Vagina (tissue), 2 donors: ENCODE measurements around the gene PRUNE1.

Experiments
- POLR2A ChIP-seq, 2 donors: fragments of 450-650 bp; IDR thresholded peaks; one replicate each; pipeline ENCODE4 v1.6.1; 2017; ENCODE audit warnings: antibody characterized with exemption in 2 of 2, mild to moderate bottlenecking in 2 of 2, moderate library complexity in 2 of 2
- POLR2AphosphoS5 ChIP-seq, 2 donors: sonication (generic); formaldehyde crosslinking; IDR thresholded peaks; one replicate each; pipeline ENCODE4 v1.9.0; 2017; ENCODE audit warnings: antibody characterized with exemption in 2 of 2, mild to moderate bottlenecking in 2 of 2, low read depth in 1 of 2; ENCODE audit not compliant: insufficient read depth in 1 of 2
- TF ChIP-seq, protein P1 (sequence below), 3 experiments: fragments of 450-650 bp in 2 of 3; fragments of 200-600 bp in 1 of 3; sonication (generic) in 1 of 3; IDR thresholded peaks; one replicate each; pipeline ENCODE4 v1.5.1; 2017 to 2019; ENCODE audit warnings: antibody characterized with exemption in 3 of 3, mild to moderate bottlenecking in 2 of 3, moderate library complexity in 2 of 3

DNA sequence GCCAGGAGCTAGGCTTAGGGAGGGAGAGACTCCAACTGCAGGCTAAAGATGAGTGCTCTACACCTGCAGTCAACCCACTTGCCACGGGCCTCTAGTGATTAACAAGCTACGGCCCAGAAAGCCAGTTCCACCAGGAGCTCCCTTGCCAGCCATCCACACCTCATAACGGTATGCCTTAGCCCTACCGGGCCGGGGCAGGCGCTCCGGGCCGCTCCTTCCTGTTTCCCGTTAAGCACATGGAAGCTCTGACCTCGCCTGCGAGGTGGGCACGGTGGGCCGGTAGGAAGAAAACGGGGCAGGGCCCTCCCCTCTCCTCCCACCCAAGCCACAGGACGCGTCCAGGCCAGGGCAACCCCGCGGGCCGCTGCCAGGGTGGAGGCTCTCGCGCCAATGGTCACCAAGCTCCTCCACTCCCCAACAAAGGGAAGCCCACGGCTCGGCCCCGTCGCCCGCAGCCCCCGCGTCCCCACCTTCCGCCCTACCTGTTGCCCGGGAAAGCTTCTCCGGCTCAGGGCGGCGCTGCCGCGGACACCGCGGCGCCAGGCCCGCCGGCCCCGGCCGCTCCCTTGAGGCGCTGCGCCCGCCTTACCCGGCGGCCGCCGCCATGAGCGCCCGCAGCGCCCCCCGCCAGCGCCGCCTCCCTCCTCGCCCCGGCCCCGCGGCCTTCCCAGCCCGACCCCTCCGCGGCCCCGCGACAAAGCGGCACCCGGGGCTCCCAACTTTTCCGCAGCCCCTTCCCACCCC, 34.2 kb upstream of the PRUNE1 start:
- TF ChIP-seq POLR2AphosphoS5 (IDR thresholded peaks at IDR 0.05; ENCODE audit: insufficient read depth in 1 of 2, low read depth in 1 of 2) (peak in 1 of 2 donors; percentile 53), POLR2A (IDR thresholded peaks at IDR 0.05) (no peak)
- TF ChIP-seq, protein P1, sequence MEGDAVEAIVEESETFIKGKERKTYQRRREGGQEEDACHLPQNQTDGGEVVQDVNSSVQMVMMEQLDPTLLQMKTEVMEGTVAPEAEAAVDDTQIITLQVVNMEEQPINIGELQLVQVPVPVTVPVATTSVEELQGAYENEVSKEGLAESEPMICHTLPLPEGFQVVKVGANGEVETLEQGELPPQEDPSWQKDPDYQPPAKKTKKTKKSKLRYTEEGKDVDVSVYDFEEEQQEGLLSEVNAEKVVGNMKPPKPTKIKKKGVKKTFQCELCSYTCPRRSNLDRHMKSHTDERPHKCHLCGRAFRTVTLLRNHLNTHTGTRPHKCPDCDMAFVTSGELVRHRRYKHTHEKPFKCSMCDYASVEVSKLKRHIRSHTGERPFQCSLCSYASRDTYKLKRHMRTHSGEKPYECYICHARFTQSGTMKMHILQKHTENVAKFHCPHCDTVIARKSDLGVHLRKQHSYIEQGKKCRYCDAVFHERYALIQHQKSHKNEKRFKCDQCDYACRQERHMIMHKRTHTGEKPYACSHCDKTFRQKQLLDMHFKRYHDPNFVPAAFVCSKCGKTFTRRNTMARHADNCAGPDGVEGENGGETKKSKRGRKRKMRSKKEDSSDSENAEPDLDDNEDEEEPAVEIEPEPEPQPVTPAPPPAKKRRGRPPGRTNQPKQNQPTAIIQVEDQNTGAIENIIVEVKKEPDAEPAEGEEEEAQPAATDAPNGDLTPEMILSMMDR (IDR thresholded peaks at IDR 0.05) = no peak
